ENCODE measurements around the gene RBPMS2.
A peak's percentile ranks its signal among the peaks of the same experiment; 100 is the strongest.

Gene RBPMS2

DNA sequence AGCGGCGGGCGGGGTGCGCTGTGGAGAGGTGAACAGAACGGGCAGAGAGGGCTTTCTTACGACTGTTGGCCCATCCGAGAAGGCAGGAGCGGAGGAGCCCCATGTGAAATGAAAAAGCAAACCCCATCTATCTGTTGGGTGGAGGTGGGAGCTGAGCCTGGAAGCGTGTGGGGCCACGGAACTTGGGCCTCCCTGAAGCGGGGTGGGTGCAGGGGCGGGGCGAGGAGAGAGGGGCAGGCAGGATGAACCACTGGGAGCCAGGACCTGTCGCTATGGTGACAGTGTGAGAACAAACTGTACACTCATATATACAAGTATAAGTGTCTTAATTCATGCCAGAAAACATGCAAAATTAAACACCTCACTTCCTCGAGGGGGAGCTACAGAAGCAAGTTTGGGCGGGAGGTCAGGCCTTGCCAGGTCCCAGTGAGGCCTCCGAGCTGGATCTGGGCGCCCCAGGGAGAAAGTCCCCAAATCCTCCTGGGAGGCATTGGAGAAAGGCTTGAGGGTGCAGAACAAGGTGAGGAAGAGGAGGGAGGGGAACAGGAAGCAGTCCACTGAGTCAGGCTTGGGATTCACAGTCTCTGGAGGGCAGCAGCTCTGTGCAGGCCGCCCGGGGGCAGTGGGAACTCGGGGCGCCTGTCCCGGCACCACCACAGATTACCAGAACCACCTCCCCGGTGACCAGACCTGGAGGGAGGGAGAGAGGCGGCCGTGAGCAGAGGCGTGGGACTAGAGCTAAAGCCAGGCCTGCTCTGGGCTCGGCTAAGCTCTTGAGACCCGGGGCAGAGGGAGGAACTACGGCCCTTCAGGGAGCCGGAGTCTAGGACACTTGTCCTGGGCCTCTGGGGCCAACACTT lies 34.8 kb downstream of the RBPMS2 start:
- TF ChIP-seq, protein P1, sequence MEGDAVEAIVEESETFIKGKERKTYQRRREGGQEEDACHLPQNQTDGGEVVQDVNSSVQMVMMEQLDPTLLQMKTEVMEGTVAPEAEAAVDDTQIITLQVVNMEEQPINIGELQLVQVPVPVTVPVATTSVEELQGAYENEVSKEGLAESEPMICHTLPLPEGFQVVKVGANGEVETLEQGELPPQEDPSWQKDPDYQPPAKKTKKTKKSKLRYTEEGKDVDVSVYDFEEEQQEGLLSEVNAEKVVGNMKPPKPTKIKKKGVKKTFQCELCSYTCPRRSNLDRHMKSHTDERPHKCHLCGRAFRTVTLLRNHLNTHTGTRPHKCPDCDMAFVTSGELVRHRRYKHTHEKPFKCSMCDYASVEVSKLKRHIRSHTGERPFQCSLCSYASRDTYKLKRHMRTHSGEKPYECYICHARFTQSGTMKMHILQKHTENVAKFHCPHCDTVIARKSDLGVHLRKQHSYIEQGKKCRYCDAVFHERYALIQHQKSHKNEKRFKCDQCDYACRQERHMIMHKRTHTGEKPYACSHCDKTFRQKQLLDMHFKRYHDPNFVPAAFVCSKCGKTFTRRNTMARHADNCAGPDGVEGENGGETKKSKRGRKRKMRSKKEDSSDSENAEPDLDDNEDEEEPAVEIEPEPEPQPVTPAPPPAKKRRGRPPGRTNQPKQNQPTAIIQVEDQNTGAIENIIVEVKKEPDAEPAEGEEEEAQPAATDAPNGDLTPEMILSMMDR (conservative IDR thresholded peaks at IDR 0.05; ENCODE audit: control insufficient read depth, insufficient read depth, low read depth, low read length), result peak; percentile 23
- peak; percentile 67 for DNase-seq (ENCODE audit: low read depth)
- H3K4me3 ChIP-seq (ENCODE audit: control insufficient read depth, low read depth, low read length), result no peak overlapping the region

DNA sequence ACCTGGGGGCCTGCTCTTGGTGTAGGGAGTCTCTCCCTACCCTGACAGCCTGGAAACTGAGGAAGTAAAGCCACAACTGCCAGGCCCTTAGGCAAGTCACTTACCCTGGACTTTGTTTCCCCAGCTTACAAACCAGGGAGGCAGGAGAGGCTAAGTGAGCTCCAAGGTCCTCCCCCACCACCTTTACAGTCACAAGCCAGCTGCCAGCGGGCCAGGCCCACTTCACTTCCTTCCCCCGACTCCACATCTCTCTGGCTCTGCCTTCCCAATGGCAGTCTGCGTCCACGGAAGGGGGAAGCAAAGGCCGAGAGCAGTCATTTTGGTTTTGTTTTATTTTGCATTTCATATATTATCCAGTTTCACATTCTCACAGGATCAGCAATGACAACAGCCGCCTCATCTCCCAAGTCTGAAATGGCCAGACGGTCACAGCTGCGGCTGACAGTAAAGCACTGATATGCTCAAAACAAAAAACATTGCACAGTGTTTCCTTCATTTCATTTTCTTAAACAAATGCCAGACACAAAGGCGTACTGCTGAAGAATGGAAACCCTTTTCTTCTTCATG lies 35.7 kb downstream of the RBPMS2 start:
- TF ChIP-seq, protein P1 (conservative IDR thresholded peaks at IDR 0.05; ENCODE audit: control insufficient read depth, insufficient read depth, low read depth, low read length), result no peak
- no peak for DNase-seq (ENCODE audit: low read depth)
- H3K4me3 ChIP-seq (ENCODE audit: control insufficient read depth, low read depth, low read length), result no peak overlapping the region

DNA sequence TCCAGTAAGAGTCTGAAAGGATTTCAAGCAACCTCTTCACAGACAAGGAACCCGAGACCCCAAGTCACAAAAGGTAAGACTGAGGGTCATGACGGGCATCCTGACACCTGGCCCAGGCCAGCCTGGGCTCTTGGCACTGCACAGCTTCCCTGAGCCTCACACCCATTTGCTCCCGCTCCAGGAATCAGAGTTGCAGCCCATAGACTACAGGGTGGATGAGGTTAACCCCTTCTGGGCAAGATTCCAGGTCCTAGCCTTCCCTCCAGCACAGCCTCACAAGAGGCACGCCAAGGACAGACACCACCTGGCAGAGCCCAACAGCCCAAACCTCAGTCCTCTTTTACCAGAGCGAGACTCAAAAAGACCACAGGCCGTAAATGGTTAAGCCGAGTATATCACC lies 36.2 kb downstream of the RBPMS2 start:
- H3K4me3 ChIP-seq (ENCODE audit: control insufficient read depth, low read depth, low read length), result no peak overlapping the region
- TF ChIP-seq, protein P1 (conservative IDR thresholded peaks at IDR 0.05; ENCODE audit: control insufficient read depth, insufficient read depth, low read depth, low read length), result no peak
- no peak for DNase-seq (ENCODE audit: low read depth)

DNA sequence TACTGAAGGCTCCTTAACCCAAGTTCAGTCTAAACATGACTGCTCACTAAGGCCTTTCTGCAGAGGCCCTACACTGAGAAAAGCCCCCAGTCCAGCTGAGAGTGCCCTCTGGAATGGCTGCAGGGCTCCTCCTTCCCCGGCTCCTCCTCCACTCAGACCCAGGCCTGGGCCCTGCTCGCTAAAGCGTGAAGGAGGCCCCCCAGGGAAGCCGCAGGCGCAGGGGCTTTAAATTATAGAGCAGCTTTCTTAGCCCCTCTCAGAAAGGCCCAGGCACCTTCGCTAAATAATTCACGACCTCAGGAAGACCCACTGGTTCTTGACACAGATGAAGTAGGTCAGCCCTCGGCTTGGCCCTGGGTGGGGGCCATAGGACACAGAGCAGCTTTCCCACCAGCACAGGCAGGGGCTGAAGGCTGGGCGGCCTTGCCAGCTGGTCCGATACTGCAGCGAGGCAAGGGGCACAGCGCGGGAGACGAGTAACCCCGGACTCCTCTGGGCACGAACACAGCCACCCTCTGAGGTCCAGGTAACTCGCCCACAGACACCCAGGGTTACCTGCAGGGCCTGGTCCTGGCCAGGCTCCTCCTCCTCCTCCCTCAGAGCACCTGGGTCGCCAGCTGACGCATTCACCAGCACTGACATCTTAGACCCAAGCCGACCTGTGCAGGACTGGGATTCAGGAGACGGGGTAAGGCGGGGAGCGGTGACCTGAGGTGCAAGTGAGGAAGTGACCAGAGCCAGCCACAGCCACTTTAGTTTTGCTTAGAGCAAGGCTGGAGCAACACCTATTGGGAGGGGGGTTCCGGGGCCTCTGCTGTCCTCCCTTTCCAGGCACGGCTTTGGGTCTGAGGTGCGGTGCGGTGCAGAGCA lies 36.9 kb downstream of the RBPMS2 start:
- no peak for DNase-seq (ENCODE audit: low read depth)
- TF ChIP-seq, protein P1 (conservative IDR thresholded peaks at IDR 0.05; ENCODE audit: control insufficient read depth, insufficient read depth, low read depth, low read length), result no peak
- H3K4me3 ChIP-seq (ENCODE audit: control insufficient read depth, low read depth, low read length), result no peak overlapping the region

DNA sequence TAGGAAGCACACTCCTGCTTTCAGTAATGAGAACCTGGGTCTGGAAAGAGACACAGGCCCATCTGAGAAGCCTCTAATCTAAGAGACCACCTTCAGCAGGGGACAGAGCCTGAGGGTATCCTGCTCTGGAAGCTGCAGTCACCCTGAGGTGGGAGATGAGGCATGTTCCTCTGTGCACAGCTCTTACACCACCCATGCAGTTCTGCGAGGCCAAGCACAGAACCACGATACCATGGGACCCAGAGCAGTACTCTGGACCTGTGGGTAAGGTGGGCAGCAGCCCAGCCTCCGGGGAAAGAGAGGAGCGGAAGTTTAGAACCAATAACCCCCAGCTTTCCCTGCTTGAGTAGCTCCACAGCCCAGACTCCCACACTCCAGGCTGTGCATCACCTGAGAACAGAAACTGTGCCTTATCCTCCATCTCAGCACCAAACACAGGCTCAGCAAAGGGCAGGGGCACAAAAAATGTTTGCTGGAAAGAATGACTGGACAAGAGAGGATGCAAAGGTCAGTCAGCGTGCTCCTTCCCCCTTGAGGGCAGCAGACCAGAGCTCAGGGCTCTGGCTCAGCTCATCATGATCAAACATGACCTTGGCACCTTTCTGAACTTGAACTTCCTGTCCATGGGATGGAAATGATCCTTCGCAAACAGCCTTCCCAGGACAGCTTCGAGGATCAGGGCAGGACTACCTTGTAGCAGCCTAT lies 43.1 kb downstream of the RBPMS2 start:
- TF ChIP-seq, protein P1 (conservative IDR thresholded peaks at IDR 0.05; ENCODE audit: control insufficient read depth, insufficient read depth, low read depth, low read length), result no peak
- no peak for DNase-seq (ENCODE audit: low read depth)
- no peak overlapping the region for H3K4me3 ChIP-seq (ENCODE audit: control insufficient read depth, low read depth, low read length)

DNA sequence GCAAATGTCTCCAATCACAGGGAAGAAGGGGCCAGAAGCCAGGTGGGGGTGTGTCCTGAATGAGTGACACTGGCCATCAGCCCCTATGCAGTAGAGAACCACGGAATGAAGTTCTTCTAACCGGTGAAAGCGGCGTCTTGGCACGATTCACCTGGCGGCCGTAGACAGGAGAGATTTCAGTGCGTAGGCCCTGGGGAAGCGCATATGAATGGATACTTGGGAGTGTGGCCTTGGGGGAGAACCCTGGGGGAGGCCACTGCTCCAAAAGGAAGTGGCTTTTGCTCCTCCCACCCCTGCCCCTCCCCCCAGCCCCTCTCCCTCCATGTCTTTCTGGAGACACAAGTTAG lies 43.6 kb downstream of the RBPMS2 start:
- no peak overlapping the region for H3K4me3 ChIP-seq (ENCODE audit: control insufficient read depth, low read depth, low read length)
- TF ChIP-seq, protein P1 (conservative IDR thresholded peaks at IDR 0.05; ENCODE audit: control insufficient read depth, insufficient read depth, low read depth, low read length), result no peak
- DNase-seq (ENCODE audit: low read depth), result no peak
